Lower leg skin (tissue), 3 donors: Measurements from ENCODE around the gene RNU1-4.
"Not testable (repeated sequence)": the region's sequence is repeated elsewhere in the genome, so short reads cannot be mapped to it uniquely, and the experiment has no call there.

Source experiments
- POLR2A ChIP-seq, 2 donors: fragments of 450-650 bp; IDR thresholded peaks; one replicate each; pipeline ENCODE4 v1.6.1; 2016 to 2017; ENCODE audit warnings: antibody characterized with exemption in 2 of 2, mild to moderate bottlenecking in 1 of 2, moderate library complexity in 1 of 2
- TF ChIP-seq, protein P1 (sequence below), 3 donors: fragments of 450-650 bp; IDR thresholded peaks; one replicate each; pipeline ENCODE4 v1.5.1; 2016; ENCODE audit warnings: antibody characterized with exemption in 3 of 3, mild to moderate bottlenecking in 3 of 3, moderate library complexity in 2 of 3

DNA sequence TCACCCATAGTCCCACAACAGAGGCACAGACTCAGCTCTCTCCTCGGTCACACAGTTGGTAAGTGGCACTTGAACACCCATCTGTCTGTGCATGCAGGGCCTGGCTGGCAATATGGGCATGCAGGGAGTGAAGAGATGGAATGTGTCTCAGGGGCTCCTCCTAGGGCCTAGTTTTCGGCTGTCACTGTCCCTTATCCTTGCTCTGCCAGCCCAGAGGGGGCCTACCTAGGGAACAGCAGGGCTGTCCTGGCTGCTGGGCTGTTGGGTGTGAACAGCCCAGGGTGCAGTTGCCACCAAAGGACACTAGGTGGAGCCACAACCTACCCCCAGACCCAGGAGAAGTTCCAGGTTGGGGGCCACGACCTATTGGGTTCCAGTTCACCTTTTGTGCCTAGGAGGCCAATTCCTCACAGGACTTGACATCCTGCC is 30.6 kb upstream of the RNU1-4 start:
- not testable (repeated sequence) for TF ChIP-seq POLR2A (IDR thresholded peaks at IDR 0.05)
- TF ChIP-seq, protein P1, sequence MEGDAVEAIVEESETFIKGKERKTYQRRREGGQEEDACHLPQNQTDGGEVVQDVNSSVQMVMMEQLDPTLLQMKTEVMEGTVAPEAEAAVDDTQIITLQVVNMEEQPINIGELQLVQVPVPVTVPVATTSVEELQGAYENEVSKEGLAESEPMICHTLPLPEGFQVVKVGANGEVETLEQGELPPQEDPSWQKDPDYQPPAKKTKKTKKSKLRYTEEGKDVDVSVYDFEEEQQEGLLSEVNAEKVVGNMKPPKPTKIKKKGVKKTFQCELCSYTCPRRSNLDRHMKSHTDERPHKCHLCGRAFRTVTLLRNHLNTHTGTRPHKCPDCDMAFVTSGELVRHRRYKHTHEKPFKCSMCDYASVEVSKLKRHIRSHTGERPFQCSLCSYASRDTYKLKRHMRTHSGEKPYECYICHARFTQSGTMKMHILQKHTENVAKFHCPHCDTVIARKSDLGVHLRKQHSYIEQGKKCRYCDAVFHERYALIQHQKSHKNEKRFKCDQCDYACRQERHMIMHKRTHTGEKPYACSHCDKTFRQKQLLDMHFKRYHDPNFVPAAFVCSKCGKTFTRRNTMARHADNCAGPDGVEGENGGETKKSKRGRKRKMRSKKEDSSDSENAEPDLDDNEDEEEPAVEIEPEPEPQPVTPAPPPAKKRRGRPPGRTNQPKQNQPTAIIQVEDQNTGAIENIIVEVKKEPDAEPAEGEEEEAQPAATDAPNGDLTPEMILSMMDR (IDR thresholded peaks at IDR 0.05): not testable (repeated sequence)
